ENCODE measurements around the gene FKBP5.

DNA sequence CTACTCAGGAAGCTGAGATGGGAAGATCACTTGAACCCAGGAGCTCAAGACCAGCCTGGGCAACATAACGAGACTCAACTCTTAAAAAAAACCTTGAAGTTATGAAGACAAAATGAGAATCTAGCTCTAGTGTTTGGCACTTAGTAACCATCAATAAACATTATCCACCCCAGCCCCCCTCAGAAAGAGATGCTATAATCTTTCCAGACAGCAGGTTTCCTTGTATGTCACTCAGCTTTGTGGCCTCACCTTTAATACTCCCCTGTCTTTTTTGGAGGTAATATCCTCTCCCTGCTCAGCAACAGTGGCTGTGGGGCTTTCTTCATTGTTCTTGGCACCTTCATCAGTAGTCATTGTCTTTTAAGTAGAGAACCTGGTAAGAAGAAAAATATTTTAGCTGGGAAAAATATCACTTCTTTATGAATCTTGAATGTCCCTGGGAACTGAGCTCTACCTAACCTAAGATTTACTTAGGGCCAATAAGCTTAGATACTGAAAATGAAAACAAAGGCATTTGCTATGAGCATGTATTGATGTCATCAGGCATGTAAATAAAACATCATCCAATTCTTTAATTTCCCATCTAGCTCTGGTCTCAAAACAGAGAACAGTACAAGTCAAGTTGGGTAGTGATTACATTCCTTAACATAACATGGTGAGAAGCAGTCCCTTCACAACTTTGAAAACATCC, 46.1 kb downstream of the FKBP5 start:
- no peak for TF ChIP-seq EZH2 (IDR thresholded peaks at IDR 0.05; ENCODE audit: borderline replicate concordance, low read length)
- TF ChIP-seq, protein P1, sequence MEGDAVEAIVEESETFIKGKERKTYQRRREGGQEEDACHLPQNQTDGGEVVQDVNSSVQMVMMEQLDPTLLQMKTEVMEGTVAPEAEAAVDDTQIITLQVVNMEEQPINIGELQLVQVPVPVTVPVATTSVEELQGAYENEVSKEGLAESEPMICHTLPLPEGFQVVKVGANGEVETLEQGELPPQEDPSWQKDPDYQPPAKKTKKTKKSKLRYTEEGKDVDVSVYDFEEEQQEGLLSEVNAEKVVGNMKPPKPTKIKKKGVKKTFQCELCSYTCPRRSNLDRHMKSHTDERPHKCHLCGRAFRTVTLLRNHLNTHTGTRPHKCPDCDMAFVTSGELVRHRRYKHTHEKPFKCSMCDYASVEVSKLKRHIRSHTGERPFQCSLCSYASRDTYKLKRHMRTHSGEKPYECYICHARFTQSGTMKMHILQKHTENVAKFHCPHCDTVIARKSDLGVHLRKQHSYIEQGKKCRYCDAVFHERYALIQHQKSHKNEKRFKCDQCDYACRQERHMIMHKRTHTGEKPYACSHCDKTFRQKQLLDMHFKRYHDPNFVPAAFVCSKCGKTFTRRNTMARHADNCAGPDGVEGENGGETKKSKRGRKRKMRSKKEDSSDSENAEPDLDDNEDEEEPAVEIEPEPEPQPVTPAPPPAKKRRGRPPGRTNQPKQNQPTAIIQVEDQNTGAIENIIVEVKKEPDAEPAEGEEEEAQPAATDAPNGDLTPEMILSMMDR (IDR thresholded peaks at IDR 0.05; ENCODE audit: low read length), result no peak

Measured in OCI-LY1 (cell line).